Osteoblast (primary cell): ENCODE measurements around the gene ATP10A. TPM values are rescaled to one million over a fixed set of nuclear protein-coding genes. Genes with fewer than 3 reads are reported as not detected.

ENCODE experiments used
- DNase-seq: peaks from one replicate; pipeline ENCODE4 v3.0.0; 2011; ENCODE audit warnings: low spot score, mixed read lengths; ENCODE audit not compliant: insufficient read length; ENCODE audit errors: missing footprints
- H2AFZ ChIP-seq: 2 replicates; pipeline ENCODE4 v1.6.0; 2011; ENCODE audit warnings: mild to moderate bottlenecking, low read length
- H3K27ac ChIP-seq: 2 replicates; pipeline ENCODE4 v1.5.1; 2011; ENCODE audit warnings: mild to moderate bottlenecking, low read depth, low read length, moderate library complexity
- H3K27me3 ChIP-seq: 2 replicates; pipeline ENCODE4 v1.6.0; 2012; ENCODE audit warnings: mild to moderate bottlenecking, control low read depth, inconsistent platforms, low read length, moderate library complexity; ENCODE audit not compliant: insufficient read depth
- H3K36me3 ChIP-seq: 2 replicates; pipeline ENCODE4 v1.5.1; 2011; ENCODE audit warnings: mild to moderate bottlenecking, low read length, control low read depth, moderate library complexity; ENCODE audit not compliant: insufficient read depth
- H3K4me1 ChIP-seq: 2 replicates; pipeline ENCODE4 v1.5.1; 2011; ENCODE audit warnings: mild to moderate bottlenecking, low read length, control low read depth, moderate library complexity; ENCODE audit not compliant: insufficient read depth
- H3K4me2 ChIP-seq: 2 replicates; pipeline ENCODE4 v1.6.0; 2011; ENCODE audit warnings: mild to moderate bottlenecking, low read length; ENCODE audit not compliant: insufficient read depth
- H3K4me3 ChIP-seq: fragments of 200-600 bp; sonication (generic); 3 replicates; pipeline ENCODE4 v1.5.1; 2012; ENCODE audit warnings: mild to moderate bottlenecking, low read length, inconsistent platforms; ENCODE audit not compliant: insufficient read depth
- H3K79me2 ChIP-seq: 2 replicates; pipeline ENCODE4 v1.6.0; 2012; ENCODE audit warnings: mild to moderate bottlenecking, low read length, control low read depth, inconsistent platforms; ENCODE audit not compliant: insufficient read depth
- H3K9me3 ChIP-seq: 2 replicates; pipeline ENCODE4 v1.5.1; 2011; ENCODE audit warnings: low read depth, low read length, control low read depth
- H4K20me1 ChIP-seq: 2 replicates; pipeline ENCODE4 v1.6.0; 2012; ENCODE audit warnings: mild to moderate bottlenecking, low read length, control low read depth; ENCODE audit not compliant: insufficient read depth
- CTCF ChIP-seq: IDR thresholded peaks from 2 replicates; pipeline ENCODE4 v1.5.1; 2011; ENCODE audit warnings: mild to moderate bottlenecking, low read depth, low read length, moderate library complexity; ENCODE audit errors: extremely low read depth
- total RNA-seq: library from RNA; depleted of rRNA; stranded (reverse); fragments of >200 nt; gene quantifications from 2 replicates; pipeline ENCODE4 v1.2.3, GENCODE V29; 2012

Gene ATP10A
- total RNA-seq, 1 donor: 32.9 TPM

GRCh38 chr15:25716414-25717126, 146.6 kb downstream of the ATP10A start:
- Histone ChIP-seq H3K36me3 (peaks cover 25% of the 10 kb centered on the region), H3K79me2 (no peaks in the 10 kb centered on the region), H2AFZ (no peak overlapping the region), H3K27ac (no peak overlapping the region), H3K9me3 (no peaks in the 10 kb centered on the region), H3K4me1 (peaks cover 15% of the 10 kb centered on the region), H4K20me1 (no peaks in the 10 kb centered on the region), H3K4me2 (no peak overlapping the region), H3K4me3 (no peak overlapping the region), H3K27me3 (no peaks in the 10 kb centered on the region)
- TF ChIP-seq CTCF: no peak
- peak; percentile 26 for DNase-seq

- Histone ChIP-seq H2AFZ (no peak overlapping the region), H4K20me1 (no peaks in the 10 kb centered on the region), H3K36me3 (peaks cover 24% of the 10 kb centered on the region), H3K4me2 (no peak overlapping the region), H3K4me3 (no peak overlapping the region), H3K79me2 (no peaks in the 10 kb centered on the region), H3K27me3 (no peaks in the 10 kb centered on the region), H3K27ac (no peak overlapping the region), H3K9me3 (no peaks in the 10 kb centered on the region), H3K4me1 (peaks cover 15% of the 10 kb centered on the region)
- TF ChIP-seq CTCF: no peak
- DNase-seq: peak; percentile 75
These were observed 147.4 kb downstream of the ATP10A start for GRCh38 chr15:25715536-25716413.

GRCh38 chr15:25714538-25714840, 148.6 kb downstream of the ATP10A start:
- H3K27ac ChIP-seq: no peak overlapping the region
- no peak for DNase-seq
- no peaks in the 10 kb centered on the region for H3K9me3 ChIP-seq
- H3K79me2 ChIP-seq: no peaks in the 10 kb centered on the region
- peaks cover 2% of the 10 kb centered on the region for H4K20me1 ChIP-seq
- peaks cover 15% of the 10 kb centered on the region for H3K4me1 ChIP-seq
- H2AFZ ChIP-seq: no peak overlapping the region
- no peak for TF ChIP-seq CTCF
- no peak overlapping the region for H3K4me2 ChIP-seq
- no peak overlapping the region for H3K4me3 ChIP-seq
- peaks cover 24% of the 10 kb centered on the region for H3K36me3 ChIP-seq
- H3K27me3 ChIP-seq: no peaks in the 10 kb centered on the region
